Measurements from ENCODE around the gene ZSCAN22. TPM values are rescaled to one million over a fixed set of nuclear protein-coding genes. Genes with fewer than 3 reads are reported as not detected.

Gene ZSCAN22
- total RNA-seq, 1 donor from 2014 or later = 1.3 TPM

- no peak for TF ChIP-seq CTCF (conservative IDR thresholded peaks at IDR 0.05; ENCODE audit: low read depth, low read length)
- no peak for DNase-seq (ENCODE audit: low read depth)
- peak overlapping the region; percentile 96 for H3K4me3 ChIP-seq (ENCODE audit: low read depth, low read length)
Measured at GRCh38 chr19:58379246-58379645, 52.5 kb downstream of the ZSCAN22 start.

GRCh38 chr19:58380037-58380661 lies 53.4 kb downstream of the ZSCAN22 start:
- no peak for TF ChIP-seq CTCF (conservative IDR thresholded peaks at IDR 0.05; ENCODE audit: low read depth, low read length)
- DNase-seq (ENCODE audit: low read depth) = no peak
- H3K4me3 ChIP-seq (ENCODE audit: low read depth, low read length) = peak overlapping the region; percentile 96

GRCh38 chr19:58380662-58381459 lies 54.1 kb downstream of the ZSCAN22 start, which contains the start of gene ZNF837:
ZNF837 (minus strand) TSS chr19:58381030; CDS start chr19:58369332, 11,698 bp downstream.
- DNase-seq (ENCODE audit: low read depth) = peak; percentile 99
- TF ChIP-seq CTCF (conservative IDR thresholded peaks at IDR 0.05; ENCODE audit: low read depth, low read length) = no peak
- peak within 1 kb of the TSS; percentile 96 for H3K4me3 ChIP-seq (ENCODE audit: low read depth, low read length)

GRCh38 chr19:58381460-58382212 lies 54.8 kb downstream of the ZSCAN22 start:
- H3K4me3 ChIP-seq (ENCODE audit: low read depth, low read length) = peak overlapping the region; percentile 96
- DNase-seq (ENCODE audit: low read depth) = no peak
- no peak for TF ChIP-seq CTCF (conservative IDR thresholded peaks at IDR 0.05; ENCODE audit: low read depth, low read length)

GRCh38 chr19:58382997-58383603 lies 56.3 kb downstream of the ZSCAN22 start:
- no peak for DNase-seq (ENCODE audit: low read depth)
- H3K4me3 ChIP-seq (ENCODE audit: low read depth, low read length) = no peak overlapping the region
- no peak for TF ChIP-seq CTCF (conservative IDR thresholded peaks at IDR 0.05; ENCODE audit: low read depth, low read length)

- H3K4me3 ChIP-seq (ENCODE audit: low read depth, low read length) = peak overlapping the region; percentile 71
- DNase-seq (ENCODE audit: low read depth) = no peak
- TF ChIP-seq CTCF (conservative IDR thresholded peaks at IDR 0.05; ENCODE audit: low read depth, low read length) = no peak
Measured at GRCh38 chr19:58385313-58385890, 58.6 kb downstream of the ZSCAN22 start.
